Measurements from ENCODE around the gene L3MBTL2.
A peak's percentile ranks its signal among the peaks of the same experiment; 100 is the strongest.

L3MBTL2 gene

DNA sequence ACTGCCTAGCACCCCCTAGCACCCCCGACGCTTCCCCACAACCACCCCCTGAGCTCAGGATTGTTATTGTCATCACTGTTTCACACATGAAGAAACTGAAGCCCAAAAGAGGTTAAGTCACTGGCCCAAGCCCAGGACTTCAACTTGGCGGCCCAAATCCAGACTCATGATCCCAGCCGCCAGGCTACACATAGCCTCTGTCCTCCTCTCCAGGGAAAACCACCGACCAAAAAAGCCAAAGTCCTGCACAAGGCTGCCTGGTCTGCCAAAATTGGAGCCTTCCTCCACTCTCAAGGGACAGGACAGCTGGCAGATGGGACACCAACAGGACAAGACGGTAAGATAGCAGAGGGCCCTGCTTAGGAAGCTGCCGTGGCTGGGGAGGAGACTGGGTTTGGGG is 10.8 kb downstream of the L3MBTL2 start:
- DNase-seq (ENCODE audit: extremely low read depth, insufficient read length): no peak
- Histone ChIP-seq H3K4me3 (replicated peaks; ENCODE audit: low read depth, low read length) (no peak overlapping the region), H3K36me3 (ENCODE audit: control insufficient read depth, insufficient read depth, low read length) (peaks cover 13% of the 10 kb centered on the region), H3K27me3 (replicated peaks; ENCODE audit: control insufficient read depth, insufficient read depth, low read length) (no peaks in the 10 kb centered on the region)
- TF ChIP-seq, protein P1, sequence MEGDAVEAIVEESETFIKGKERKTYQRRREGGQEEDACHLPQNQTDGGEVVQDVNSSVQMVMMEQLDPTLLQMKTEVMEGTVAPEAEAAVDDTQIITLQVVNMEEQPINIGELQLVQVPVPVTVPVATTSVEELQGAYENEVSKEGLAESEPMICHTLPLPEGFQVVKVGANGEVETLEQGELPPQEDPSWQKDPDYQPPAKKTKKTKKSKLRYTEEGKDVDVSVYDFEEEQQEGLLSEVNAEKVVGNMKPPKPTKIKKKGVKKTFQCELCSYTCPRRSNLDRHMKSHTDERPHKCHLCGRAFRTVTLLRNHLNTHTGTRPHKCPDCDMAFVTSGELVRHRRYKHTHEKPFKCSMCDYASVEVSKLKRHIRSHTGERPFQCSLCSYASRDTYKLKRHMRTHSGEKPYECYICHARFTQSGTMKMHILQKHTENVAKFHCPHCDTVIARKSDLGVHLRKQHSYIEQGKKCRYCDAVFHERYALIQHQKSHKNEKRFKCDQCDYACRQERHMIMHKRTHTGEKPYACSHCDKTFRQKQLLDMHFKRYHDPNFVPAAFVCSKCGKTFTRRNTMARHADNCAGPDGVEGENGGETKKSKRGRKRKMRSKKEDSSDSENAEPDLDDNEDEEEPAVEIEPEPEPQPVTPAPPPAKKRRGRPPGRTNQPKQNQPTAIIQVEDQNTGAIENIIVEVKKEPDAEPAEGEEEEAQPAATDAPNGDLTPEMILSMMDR (IDR thresholded peaks at IDR 0.05; ENCODE audit: insufficient read depth, low read length, poor library complexity, severe bottlenecking): no peak

DNA sequence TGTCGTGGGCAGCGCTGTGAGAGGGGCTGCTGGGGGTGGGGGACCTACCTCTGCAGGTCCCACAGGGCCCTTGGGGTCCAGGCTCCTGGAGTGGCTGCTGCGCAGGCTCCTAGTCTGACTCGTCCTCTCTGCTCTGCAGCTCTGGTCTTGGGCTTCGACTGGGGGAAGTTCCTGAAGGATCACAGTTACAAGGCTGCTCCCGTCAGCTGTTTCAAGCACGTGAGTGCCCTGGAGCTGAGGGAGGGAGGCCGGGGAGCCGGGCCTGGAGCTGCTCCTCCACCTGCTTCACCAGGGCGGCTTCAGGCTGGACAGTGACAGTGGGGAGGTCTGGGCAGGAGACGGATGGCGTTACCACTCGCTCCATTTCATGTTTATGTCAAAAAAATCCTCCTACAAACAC is 11.9 kb downstream of the L3MBTL2 start:
- no peak for DNase-seq (ENCODE audit: extremely low read depth, insufficient read length)
- Histone ChIP-seq H3K27me3 (replicated peaks; ENCODE audit: control insufficient read depth, insufficient read depth, low read length) (no peaks in the 10 kb centered on the region), H3K36me3 (ENCODE audit: control insufficient read depth, insufficient read depth, low read length) (peaks cover 16% of the 10 kb centered on the region)

DNA sequence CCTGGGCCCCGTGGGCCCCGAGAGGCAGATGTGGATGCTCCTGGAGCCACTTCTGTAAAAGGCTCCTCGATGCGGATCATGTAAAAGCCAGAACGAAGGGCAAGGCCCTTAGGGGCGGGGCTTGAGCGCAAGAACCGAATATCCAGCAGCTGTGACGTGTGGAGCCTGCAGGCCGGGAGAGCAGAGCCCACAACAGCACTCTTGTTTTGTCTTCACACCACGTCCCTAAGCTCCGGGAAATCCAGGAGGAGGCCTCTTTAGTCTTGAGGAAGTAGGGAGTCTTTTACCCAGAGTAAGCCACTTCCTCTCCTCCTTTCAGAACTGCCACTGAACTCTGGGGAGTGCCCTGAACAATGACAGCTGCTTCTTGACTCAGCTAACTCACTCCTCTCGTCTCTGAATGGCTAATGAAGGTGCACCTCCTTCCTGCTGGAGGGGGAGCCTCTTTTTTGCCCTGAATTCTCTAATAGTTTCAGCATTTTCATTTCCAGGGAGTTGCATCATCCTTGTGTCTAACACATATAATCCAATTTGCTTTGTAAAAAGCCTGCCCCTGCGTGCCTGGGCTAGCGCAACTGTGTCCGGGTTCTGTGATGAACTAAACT is 12.5 kb downstream of the L3MBTL2 start:
- TF ChIP-seq, protein P1 (IDR thresholded peaks at IDR 0.05; ENCODE audit: insufficient read depth, low read length, poor library complexity, severe bottlenecking): no peak
- H3K4me3 ChIP-seq (replicated peaks; ENCODE audit: low read depth, low read length): peak overlapping the region; percentile 23; the same call in 1 of the 2 replicates

More for the DNA sequence above, 11.9 kb downstream of the L3MBTL2 start:
- H3K4me3 ChIP-seq (replicated peaks; ENCODE audit: low read depth, low read length): no peak overlapping the region
- TF ChIP-seq, protein P1 (IDR thresholded peaks at IDR 0.05; ENCODE audit: insufficient read depth, low read length, poor library complexity, severe bottlenecking): no peak

DNA sequence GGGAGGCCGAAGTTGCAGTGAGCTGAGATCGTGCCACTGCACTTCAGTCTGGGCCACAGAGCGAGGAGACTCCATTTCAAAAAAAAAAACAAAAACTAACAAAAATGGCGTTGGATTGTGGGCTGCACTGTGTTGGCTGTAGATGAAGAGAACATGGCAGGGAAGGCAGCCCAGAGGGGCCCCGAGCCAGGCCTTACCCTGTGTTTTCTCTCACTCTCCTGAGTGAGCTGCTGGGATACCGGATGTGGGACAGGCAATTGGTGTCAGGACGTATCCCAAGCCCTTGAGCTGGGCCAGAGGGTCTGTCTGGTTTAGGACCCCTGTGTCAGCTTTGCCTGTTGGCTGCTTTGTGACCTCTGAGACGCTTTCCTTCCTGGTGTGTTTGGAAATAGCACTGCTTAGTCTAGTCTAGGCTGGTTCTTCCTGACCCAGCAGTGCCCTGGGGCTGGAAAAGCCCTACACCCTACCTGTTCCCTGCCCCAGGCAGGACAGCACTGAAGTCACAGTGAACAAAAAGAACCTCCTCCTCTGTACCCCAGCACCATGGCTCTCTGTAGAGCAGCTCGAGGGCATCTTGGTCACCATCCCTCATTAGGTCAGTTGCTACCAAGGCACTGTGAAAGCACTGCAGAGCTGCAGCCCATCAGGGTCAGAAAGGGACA is 17.9 kb downstream of the L3MBTL2 start:
- H3K36me3 ChIP-seq (ENCODE audit: control insufficient read depth, insufficient read depth, low read length): peaks cover 52% of the 10 kb centered on the region
- no peak for DNase-seq (ENCODE audit: extremely low read depth, insufficient read length)
- no peak overlapping the region for H3K4me3 ChIP-seq (replicated peaks; ENCODE audit: low read depth, low read length)
- no peaks in the 10 kb centered on the region for H3K27me3 ChIP-seq (replicated peaks; ENCODE audit: control insufficient read depth, insufficient read depth, low read length)
- TF ChIP-seq, protein P1 (IDR thresholded peaks at IDR 0.05; ENCODE audit: insufficient read depth, low read length, poor library complexity, severe bottlenecking): no peak

More for the DNA sequence above, 12.5 kb downstream of the L3MBTL2 start:
- no peak for DNase-seq (ENCODE audit: extremely low read depth, insufficient read length)
- peaks cover 16% of the 10 kb centered on the region for H3K36me3 ChIP-seq (ENCODE audit: control insufficient read depth, insufficient read depth, low read length)
- H3K27me3 ChIP-seq (replicated peaks; ENCODE audit: control insufficient read depth, insufficient read depth, low read length): no peaks in the 10 kb centered on the region

DNA sequence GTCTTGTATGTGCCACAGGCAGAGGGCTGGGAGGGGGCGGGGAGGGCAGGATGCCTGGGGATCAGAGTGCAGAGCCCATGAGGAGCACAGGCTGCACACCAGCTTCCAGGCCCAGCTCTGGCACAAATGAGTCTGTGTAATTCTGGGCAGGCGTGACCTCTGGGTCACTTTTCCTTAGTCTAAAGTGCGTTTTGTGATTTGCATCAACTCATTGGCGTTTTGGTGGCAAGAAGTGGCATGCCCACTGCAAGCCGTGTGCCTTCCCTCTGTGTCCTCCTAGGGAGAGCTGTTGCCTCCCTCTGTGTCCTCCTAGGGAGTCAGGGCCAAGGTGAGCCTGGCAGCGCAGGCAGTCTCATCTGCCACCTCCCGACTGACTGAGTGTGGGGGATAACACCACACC is 18.4 kb downstream of the L3MBTL2 start:
- TF ChIP-seq, protein P1 (IDR thresholded peaks at IDR 0.05; ENCODE audit: insufficient read depth, low read length, poor library complexity, severe bottlenecking): no peak
- DNase-seq (ENCODE audit: extremely low read depth, insufficient read length): no peak
- no peaks in the 10 kb centered on the region for H3K27me3 ChIP-seq (replicated peaks; ENCODE audit: control insufficient read depth, insufficient read depth, low read length)
- H3K4me3 ChIP-seq (replicated peaks; ENCODE audit: low read depth, low read length): no peak overlapping the region
- peaks cover 52% of the 10 kb centered on the region for H3K36me3 ChIP-seq (ENCODE audit: control insufficient read depth, insufficient read depth, low read length)
